ENCODE measurements around the gene ATP1A3. TPM values are rescaled to one million over a fixed set of nuclear protein-coding genes. Genes with fewer than 3 reads are reported as not detected.

ATP1A3 gene
- total and polyA plus RNA-seq, 8 donors: 0.12 to 0.45 (median 0.29) TPM; not detected in 5

DNA sequence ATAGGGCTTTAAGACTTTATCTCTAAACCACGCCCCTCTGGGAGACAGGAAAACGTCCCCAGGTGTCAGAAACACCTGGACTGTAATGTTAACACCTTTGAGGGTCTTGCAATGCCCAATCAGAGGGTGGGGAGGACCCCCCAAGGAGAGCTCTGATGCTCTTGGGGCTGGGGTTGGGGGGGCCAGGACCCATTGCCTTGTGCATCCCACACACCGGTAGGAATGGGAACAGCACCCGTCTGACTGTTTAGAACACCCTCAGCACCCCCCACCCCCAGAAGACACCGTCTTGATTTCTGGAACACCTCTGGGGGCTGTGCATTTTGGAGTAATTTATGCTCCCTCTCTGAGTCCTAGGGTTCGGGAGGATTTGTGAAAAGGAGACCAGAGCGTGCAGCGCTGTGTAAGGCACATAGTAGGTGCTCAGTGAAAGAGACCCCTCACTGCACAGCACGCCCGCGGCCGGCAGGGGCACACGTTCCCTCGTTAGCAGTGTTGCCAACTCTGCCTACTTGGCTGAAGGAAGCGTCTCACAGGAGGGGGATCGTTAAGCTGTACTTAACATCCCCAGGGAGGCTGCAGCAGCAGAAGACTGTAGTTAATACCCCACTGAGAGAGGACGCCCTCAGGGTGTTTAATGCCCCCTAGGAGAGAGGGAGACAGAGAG lies 63.0 kb downstream of the ATP1A3 start:
- DNase-seq: no peak

DNA sequence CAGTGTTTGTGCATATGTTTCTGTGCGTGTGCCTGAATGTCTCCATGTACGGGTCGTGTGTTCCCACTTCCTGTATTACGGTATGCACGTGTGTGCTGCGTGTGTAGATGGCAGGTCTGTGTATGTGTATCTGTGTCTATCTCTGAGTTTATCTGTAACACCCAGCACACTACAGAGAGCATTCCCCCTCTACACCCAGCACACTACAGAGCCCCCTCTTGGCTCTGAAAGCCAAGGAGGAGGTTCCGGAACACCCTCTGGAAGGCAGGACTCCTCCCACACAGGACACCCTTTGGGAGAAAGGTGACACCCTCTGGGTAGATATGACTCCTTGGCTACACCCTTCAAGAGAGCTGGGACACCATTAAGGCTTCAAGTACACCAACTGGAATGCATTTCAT lies 63.7 kb downstream of the ATP1A3 start:
- intact Hi-C loops (cut with DNase I; ENCODE audit: low total_unique reads): loop anchor here (10.0 kb wide), 1 partner anchor 56 kb away; the partner anchor contains the start of gene CD79A
- Histone ChIP-seq H3K36me3 (no peaks in the 10 kb centered on the region), H3K4me3 (no peak overlapping the region), H3K4me1 (peaks cover 22 to 41% (median 25%) of the 10 kb centered on the region in 4 donors), H3K27ac (no peak overlapping the region), H3K9me3 (no peaks in the 10 kb centered on the region), H3K27me3 (peaks cover 14 to 100% (median 76%) of the 10 kb centered on the region in 3 donors)
- no peak for TF ChIP-seq EP300 (IDR thresholded peaks at IDR 0.05)
- DNase-seq: no peak
- 16 to 34% (median 30%) methylated on average over 7 of the region's 7 CpGs for WGBS, 5 donors

More for the DNA sequence above, 63.0 kb downstream of the ATP1A3 start:
- Histone ChIP-seq H3K9me3 (no peaks in the 10 kb centered on the region), H3K4me1 (peaks cover 27 to 48% (median 31%) of the 10 kb centered on the region in 4 donors), H3K27ac (no peak overlapping the region), H3K36me3 (no peaks in the 10 kb centered on the region), H3K4me3 (no peak overlapping the region), H3K27me3 (peaks cover 20 to 100% (median 76%) of the 10 kb centered on the region in 3 donors)
- TF ChIP-seq, protein P1, sequence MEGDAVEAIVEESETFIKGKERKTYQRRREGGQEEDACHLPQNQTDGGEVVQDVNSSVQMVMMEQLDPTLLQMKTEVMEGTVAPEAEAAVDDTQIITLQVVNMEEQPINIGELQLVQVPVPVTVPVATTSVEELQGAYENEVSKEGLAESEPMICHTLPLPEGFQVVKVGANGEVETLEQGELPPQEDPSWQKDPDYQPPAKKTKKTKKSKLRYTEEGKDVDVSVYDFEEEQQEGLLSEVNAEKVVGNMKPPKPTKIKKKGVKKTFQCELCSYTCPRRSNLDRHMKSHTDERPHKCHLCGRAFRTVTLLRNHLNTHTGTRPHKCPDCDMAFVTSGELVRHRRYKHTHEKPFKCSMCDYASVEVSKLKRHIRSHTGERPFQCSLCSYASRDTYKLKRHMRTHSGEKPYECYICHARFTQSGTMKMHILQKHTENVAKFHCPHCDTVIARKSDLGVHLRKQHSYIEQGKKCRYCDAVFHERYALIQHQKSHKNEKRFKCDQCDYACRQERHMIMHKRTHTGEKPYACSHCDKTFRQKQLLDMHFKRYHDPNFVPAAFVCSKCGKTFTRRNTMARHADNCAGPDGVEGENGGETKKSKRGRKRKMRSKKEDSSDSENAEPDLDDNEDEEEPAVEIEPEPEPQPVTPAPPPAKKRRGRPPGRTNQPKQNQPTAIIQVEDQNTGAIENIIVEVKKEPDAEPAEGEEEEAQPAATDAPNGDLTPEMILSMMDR (IDR thresholded peaks at IDR 0.05): no peak
- no peak for TF ChIP-seq POLR2A (IDR thresholded peaks at IDR 0.05)
- TF ChIP-seq EP300 (IDR thresholded peaks at IDR 0.05): no peak
- intact Hi-C loops (cut with DNase I; ENCODE audit: low total_unique reads): loop anchor here (10.0 kb wide), 1 partner anchor 56 kb away; the partner anchor contains the start of gene CD79A
- WGBS, 5 donors: 15 to 26% (median 22%) methylated on average over 16 to 17 of the region's 17 CpGs

DNA sequence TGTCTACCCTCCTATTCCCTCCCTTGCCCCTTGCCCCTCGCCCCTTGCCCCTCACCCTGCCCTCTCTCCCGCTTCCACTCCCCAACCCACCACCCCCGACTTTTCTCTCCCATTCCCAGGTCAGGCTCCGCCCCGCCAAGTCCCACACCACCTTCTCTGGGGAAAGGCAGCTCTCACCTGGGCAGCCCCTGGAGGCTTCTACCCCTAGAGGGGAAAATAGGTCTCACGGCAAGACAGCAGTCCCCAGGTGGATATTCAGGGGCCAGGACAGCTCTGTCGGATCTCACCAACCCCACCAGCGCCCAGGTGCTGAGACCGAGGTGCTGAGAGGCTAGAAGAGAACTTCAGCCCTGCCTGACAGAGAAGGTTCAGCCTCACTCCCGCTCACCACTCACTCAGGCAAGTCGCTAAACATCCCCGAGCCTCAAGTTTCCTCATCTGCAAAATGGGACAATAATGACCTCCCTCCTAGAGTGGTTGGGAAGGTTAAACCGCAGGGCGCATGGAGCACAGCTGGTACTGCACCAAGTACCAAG lies 64.4 kb downstream of the ATP1A3 start:
- peaks cover 13 to 100% (median 80%) of the 10 kb centered on the region in 3 donors for H3K27me3 ChIP-seq
- H3K9me3 ChIP-seq: no peaks in the 10 kb centered on the region
- peak overlapping the region in 1 of 4 donors; percentile 64 for H3K4me3 ChIP-seq
- no peak for DNase-seq
- no peaks in the 10 kb centered on the region for H3K36me3 ChIP-seq
- WGBS, 5 donors: 18 to 45% (median 41%) methylated on average over 10 to 14 of the region's 14 CpGs
- intact Hi-C loops (cut with DNase I; ENCODE audit: low total_unique reads): loop anchor here (10.0 kb wide), 1 partner anchor 55 kb away; the partner anchor contains the start of gene CD79A
- peaks cover 20 to 34% (median 22%) of the 10 kb centered on the region in 4 donors for H3K4me1 ChIP-seq
- H3K27ac ChIP-seq: no peak overlapping the region
- TF ChIP-seq POLR2AphosphoS5 (IDR thresholded peaks at IDR 0.05): no peak
- no peak for TF ChIP-seq EP300 (IDR thresholded peaks at IDR 0.05)
- TF ChIP-seq, protein P1 (IDR thresholded peaks at IDR 0.05): no peak
- no peak for TF ChIP-seq POLR2A (IDR thresholded peaks at IDR 0.05)

DNA sequence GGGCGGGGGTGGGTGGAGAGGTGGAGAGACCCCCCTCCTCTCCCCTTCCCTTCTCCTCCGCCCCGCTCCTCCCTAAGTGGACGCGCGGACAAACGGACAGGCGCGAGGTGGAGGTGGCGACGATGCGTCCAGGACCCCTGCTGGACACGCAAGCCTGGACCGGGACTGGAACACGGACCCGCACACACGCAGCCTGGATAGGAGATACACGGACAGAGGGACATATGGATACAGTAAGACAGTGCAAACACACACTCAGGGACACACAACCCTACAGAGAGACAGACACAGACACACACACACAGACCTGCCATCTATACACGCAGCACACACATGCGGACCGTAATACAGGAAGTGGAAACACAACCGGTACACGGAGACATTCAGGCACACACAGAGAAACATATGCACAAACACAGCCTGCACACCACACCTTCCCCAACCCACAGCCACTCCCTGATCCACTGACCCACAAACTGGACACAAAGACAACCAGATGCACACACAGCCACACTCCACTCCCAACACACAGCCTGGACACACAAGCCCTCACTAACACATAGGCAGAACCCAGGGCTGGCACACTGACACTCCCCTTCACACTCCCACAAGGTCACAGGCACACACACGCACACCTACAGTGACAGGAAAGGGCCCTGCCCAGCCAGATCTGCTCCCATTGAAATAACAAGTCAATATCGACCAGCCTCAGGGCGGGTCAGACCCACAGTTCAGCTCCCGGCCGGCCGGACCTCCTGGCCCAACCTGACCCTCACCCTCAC lies 65.1 kb downstream of the ATP1A3 start:
- 1 to 5% (median 4%) methylated on average over 23 to 29 of the region's 29 CpGs for WGBS, 5 donors
- Histone ChIP-seq H3K4me1 (peaks cover 20 to 34% (median 22%) of the 10 kb centered on the region in 4 donors), H3K9me3 (no peaks in the 10 kb centered on the region), H3K36me3 (no peaks in the 10 kb centered on the region), H3K4me3 (peak overlapping the region; percentile 45 to 64 (median 47)), H3K27me3 (peaks cover 13 to 100% (median 86%) of the 10 kb centered on the region in 3 donors), H3K27ac (no peak overlapping the region)
- no peak for TF ChIP-seq POLR2AphosphoS5 (IDR thresholded peaks at IDR 0.05)
- TF ChIP-seq, protein P1 (IDR thresholded peaks at IDR 0.05): no peak
- no peak for TF ChIP-seq EP300 (IDR thresholded peaks at IDR 0.05)
- no peak for TF ChIP-seq POLR2A (IDR thresholded peaks at IDR 0.05)
- intact Hi-C loops (cut with DNase I; ENCODE audit: low total_unique reads): no loop called here
- peak in 1 of 2 donors; percentile 67 for DNase-seq

Measured in stomach (tissue), 9 donors.